ENCODE results near the gene DAND5.

The DAND5 gene

DNA sequence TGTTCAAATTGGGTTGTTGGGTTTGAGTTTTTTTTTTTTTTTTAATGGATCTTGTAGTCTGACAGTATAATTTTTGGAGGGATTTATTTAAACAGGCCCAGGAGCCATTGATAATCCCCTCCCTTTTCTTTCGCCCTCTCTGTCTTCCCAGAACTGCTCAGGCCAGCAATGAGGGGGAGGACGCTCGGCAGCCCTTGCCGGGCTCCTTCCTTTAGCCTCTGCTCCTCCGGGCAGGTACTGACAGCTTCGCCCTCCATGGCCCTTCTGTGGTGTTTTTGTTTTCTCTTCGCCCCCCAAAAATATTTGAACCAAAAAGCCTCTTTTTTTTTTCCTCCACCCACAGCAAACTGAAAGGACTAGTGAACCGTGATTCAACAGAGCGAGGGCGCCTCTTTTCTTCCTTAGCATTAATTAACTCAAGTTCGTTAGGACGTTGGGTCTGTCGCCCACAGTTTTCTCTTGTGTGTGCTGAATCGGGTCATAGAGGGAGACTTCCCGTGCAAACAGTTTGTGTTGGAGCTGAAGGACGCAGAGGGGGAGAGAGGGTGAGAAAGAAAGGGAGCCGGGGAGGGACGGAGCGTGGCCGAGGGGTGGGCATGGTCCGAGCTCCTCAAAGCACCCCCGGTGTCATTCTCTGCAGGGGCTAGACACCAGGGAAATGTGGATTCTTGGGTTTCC, 47.4 kb downstream of the DAND5 start:
- Histone ChIP-seq H3K4me3 (no peak overlapping the region), H3K36me3 (replicated peaks) (no peaks in the 10 kb centered on the region), H3K27me3 (ENCODE audit: low read depth) (no peaks in the 10 kb centered on the region), H3K9me3 (no peaks in the 10 kb centered on the region), H3K4me1 (no peaks in the 10 kb centered on the region)
- in situ Hi-C loops (cut with MboI; ENCODE audit: low sequenced_read_pairs) = no loop called here
- DNase-seq (ENCODE audit: low spot score in 2 of 2) = no peak

DNA sequence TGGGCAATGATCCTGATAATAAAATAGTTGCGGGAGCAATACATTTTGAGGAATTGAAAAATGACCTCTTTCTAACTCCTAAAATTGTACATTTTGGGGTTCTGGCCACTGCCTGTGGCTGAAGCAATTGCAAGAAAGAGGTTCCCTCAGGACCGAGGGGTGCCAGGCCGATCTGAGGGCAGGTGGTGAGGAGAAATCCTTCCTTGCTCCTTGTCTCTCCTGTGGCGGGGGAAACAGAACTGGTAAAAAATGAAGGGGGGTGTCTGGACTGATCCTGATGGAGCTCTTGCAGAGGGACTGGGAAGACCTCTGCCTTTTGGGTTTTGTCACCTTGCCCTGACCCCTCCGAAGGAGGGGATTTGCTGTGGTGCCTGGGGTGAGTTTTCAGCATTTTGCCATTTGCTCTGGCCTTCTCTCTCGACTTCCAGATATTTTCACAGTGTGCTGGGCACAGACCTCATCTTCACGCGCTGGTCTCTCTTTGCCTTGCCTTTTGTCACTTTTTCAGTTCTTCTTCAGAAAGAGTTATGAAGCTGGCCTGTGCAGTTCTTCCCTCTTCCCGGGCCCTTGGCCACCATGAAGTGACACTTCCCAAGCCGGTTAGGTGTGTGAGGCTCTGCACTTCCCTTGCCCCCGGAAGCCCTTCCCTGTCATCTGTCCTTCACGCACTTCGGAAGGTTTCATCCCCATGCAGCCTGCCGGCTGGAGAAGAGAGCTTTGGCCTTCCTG, 48.1 kb downstream of the DAND5 start:
- no peak for DNase-seq (ENCODE audit: low spot score in 2 of 2)
- H3K36me3 ChIP-seq (replicated peaks) = no peaks in the 10 kb centered on the region
- H3K4me3 ChIP-seq = no peak overlapping the region
- no peaks in the 10 kb centered on the region for H3K27me3 ChIP-seq (ENCODE audit: low read depth)
- H3K9me3 ChIP-seq = no peaks in the 10 kb centered on the region
- no peaks in the 10 kb centered on the region for H3K4me1 ChIP-seq
- in situ Hi-C loops (cut with MboI; ENCODE audit: low sequenced_read_pairs) = no loop called here

- DNase-seq (ENCODE audit: low spot score in 2 of 2) = no peak
- Histone ChIP-seq H3K4me1 (peaks cover 2% of the 10 kb centered on the region; the same call in 1 of the 2 replicates), H3K27me3 (ENCODE audit: low read depth) (no peaks in the 10 kb centered on the region), H3K4me3 (no peak overlapping the region), H3K36me3 (replicated peaks) (no peaks in the 10 kb centered on the region), H3K9me3 (no peaks in the 10 kb centered on the region)
- in situ Hi-C loops (cut with MboI; ENCODE audit: low sequenced_read_pairs) = no loop called here
These were observed 48.9 kb downstream of the DAND5 start for GRCh38 chr19:13018035-13018914.

DNA sequence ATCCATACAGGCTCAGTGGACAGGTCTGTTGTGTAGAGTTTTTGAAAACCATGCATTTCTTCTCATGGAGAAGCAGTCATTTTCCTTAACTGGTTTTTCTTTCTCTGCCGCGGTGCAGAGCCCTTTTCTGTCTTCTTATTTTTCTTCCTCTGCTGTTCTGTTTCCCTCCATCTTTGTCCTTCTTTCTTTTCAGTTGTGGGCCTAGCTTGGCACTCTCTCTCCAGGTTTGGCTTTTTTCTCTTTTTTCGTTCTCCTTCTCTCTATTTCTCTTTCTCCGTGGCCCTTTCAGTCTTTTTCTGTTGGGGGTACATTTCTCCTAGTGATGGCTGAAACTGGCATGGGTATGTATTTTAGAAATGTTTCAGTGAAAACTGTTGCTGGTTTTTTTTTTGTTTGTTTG, 50.0 kb downstream of the DAND5 start:
- Histone ChIP-seq H3K9me3 (no peaks in the 10 kb centered on the region), H3K4me3 (no peak overlapping the region), H3K4me1 (peaks cover 2% of the 10 kb centered on the region; the same call in 1 of the 2 replicates), H3K27me3 (ENCODE audit: low read depth) (no peaks in the 10 kb centered on the region), H3K36me3 (replicated peaks) (no peaks in the 10 kb centered on the region)
- in situ Hi-C loops (cut with MboI; ENCODE audit: low sequenced_read_pairs) = no loop called here
- no peak for DNase-seq (ENCODE audit: low spot score in 2 of 2)

DNA sequence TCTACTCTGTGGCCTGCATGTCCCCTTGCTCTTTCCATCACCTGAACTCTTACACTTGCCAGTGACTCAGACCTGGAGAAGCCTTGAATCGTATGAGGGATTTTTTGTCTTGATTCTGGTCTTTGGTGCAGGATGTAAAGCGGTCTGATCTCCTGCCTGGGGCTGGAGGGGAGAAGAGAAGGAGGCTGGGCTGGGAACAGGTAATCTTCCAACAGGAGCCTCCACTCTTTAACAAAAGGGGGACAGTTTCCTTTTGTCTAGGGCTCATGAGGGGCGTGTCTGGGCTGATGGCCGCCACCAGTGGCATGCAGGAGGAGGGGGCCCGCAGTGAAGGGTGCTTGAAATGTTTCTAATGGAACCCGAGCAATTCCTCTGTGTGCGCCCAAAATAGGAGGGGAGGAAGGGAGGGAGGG, 50.6 kb downstream of the DAND5 start:
- Histone ChIP-seq H3K27me3 (ENCODE audit: low read depth) (no peaks in the 10 kb centered on the region), H3K9me3 (no peaks in the 10 kb centered on the region), H3K36me3 (replicated peaks) (no peaks in the 10 kb centered on the region), H3K4me3 (no peak overlapping the region), H3K4me1 (peaks cover 2% of the 10 kb centered on the region; the same call in 1 of the 2 replicates)
- DNase-seq (ENCODE audit: low spot score in 2 of 2) = no peak
- in situ Hi-C loops (cut with MboI; ENCODE audit: low sequenced_read_pairs) = no loop called here

DNA sequence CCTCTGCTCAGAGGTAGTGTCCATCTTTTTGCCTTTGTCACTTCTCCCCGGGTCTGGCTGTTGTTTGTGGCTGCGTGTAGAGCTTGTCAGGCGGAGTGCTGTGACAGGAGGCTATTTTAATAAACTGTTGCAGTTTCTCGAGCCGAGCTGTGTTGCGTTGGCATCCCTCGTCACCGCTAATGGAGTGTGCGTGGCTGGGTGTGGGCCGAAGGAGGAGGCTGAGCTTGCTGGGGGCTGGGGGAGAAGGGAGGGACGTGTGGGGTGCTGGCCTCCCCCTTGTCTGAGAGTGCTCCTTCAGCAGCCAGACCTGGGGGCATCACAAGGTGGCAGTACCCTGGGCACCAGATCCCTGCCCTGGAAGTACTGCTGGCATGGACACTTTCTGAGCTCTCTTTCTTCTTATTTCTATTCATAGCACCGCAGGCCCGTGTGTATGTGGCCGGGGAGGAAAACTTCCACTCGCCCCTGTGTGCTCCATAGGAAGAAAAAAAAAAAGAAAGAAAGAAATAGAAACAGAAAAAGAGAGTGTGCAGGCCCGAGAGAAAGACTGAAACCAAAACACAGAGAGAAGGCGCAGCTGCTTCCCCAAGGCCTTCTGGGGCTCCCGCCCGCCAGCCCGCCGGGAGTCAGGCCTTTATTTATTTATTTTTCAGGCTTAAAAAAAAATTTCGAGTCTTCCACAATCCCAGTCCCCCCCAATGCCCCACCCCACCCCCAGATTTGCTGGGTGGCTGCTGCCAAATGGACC, 52.9 kb downstream of the DAND5 start:
- Histone ChIP-seq H3K36me3 (replicated peaks) (no peaks in the 10 kb centered on the region), H3K4me1 (peaks cover 2% of the 10 kb centered on the region; the same call in 1 of the 2 replicates), H3K9me3 (no peaks in the 10 kb centered on the region), H3K27me3 (ENCODE audit: low read depth) (no peaks in the 10 kb centered on the region), H3K4me3 (no peak overlapping the region)
- in situ Hi-C loops (cut with MboI; ENCODE audit: low sequenced_read_pairs) = no loop called here
- DNase-seq (ENCODE audit: low spot score in 2 of 2) = no peak

GRCh38 chr19:13022859-13023636, 53.7 kb downstream of the DAND5 start:
- Histone ChIP-seq H3K27me3 (ENCODE audit: low read depth) (no peaks in the 10 kb centered on the region), H3K36me3 (replicated peaks) (no peaks in the 10 kb centered on the region), H3K9me3 (no peaks in the 10 kb centered on the region), H3K4me3 (peak overlapping the region; percentile 29), H3K4me1 (peaks cover 2% of the 10 kb centered on the region; the same call in 1 of the 2 replicates)
- in situ Hi-C loops (cut with MboI; ENCODE audit: low sequenced_read_pairs) = no loop called here
- DNase-seq (ENCODE audit: low spot score in 2 of 2) = peak; percentile 66 to 81

DNA sequence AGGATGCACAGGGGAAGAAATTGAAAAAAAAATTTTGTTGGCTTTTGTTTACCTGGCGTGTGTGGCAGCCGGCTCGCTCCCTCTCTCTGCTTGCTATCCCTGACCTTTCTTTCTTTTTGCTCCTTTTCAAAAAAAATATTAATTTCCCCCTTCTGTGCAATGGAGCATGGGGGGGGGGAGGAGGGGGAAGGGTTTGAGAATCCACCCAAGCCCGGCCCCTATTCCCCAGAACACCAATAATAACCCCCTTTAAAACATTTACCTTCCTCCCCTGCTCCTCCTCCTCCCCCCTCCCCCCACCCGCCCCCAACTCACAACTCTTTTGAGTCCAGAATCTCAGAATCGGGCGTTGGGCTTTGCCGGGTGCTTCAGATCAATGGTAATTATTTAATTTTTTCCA, 54.3 kb downstream of the DAND5 start:
- in situ Hi-C loops (cut with MboI; ENCODE audit: low sequenced_read_pairs) = no loop called here
- DNase-seq (ENCODE audit: low spot score in 2 of 2) = no peak
- no peaks in the 10 kb centered on the region for H3K27me3 ChIP-seq (ENCODE audit: low read depth)

More for the DNA sequence above, 54.3 kb downstream of the DAND5 start:
- H3K9me3 ChIP-seq = no peaks in the 10 kb centered on the region
- peak overlapping the region; percentile 29 for H3K4me3 ChIP-seq
- H3K36me3 ChIP-seq (replicated peaks) = no peaks in the 10 kb centered on the region
- H3K4me1 ChIP-seq = peaks cover 2% of the 10 kb centered on the region; the same call in 1 of the 2 replicates
